Smooth muscle cell (in vitro differentiated cells): ENCODE data around the gene IL18RAP. TPM values are rescaled to one million over a fixed set of nuclear protein-coding genes. Genes with fewer than 3 reads are reported as not detected.
A peak's percentile ranks its signal among the peaks of the same experiment; 100 is the strongest.

Experiments used
- DNase-seq: peaks from one replicate; lab custom pipeline; 2025; ENCODE audit not compliant: unreplicated experiment; lab: John Stamatoyannopoulos, UW
- H2AFZ ChIP-seq: fragments of 200-600 bp; sonication (generic); 2 replicates; pipeline ENCODE4 v1.6.0; 2016; ENCODE audit warnings: antibody characterized with exemption, low read depth, mild to moderate bottlenecking
- H3F3A ChIP-seq: fragments of 200-600 bp; sonication (generic); 2 replicates; pipeline ENCODE4 v1.6.0; 2017; ENCODE audit warnings: antibody characterized with exemption, low read depth
- H3K27ac ChIP-seq: fragments of 200-600 bp; sonication (generic); 2 replicates; pipeline ENCODE4 v1.5.1; 2016; ENCODE audit warnings: low read depth, mild to moderate bottlenecking
- H3K27me3 ChIP-seq: fragments of 200-600 bp; sonication (generic); 2 replicates; pipeline ENCODE4 v1.6.1; 2016; ENCODE audit warnings: low read depth, mild to moderate bottlenecking
- H3K36me3 ChIP-seq: fragments of 200-600 bp; sonication (generic); 2 replicates; pipeline ENCODE4 v1.5.1; 2016; ENCODE audit warnings: low read depth
- H3K4me1 ChIP-seq: fragments of 200-600 bp; sonication (generic); 2 replicates; pipeline ENCODE4 v1.5.1; 2016; ENCODE audit warnings: low read depth
- H3K4me2 ChIP-seq: fragments of 200-600 bp; sonication (generic); 2 replicates; pipeline ENCODE4 v1.6.0; 2016; ENCODE audit warnings: mild to moderate bottlenecking
- H3K4me3 ChIP-seq: fragments of 200-600 bp; sonication (generic); 2 replicates; pipeline ENCODE4 v1.5.1; 2016; ENCODE audit warnings: mild to moderate bottlenecking
- H3K79me2 ChIP-seq: fragments of 200-600 bp; sonication (generic); 2 replicates; pipeline ENCODE4 v1.6.0; 2016; ENCODE audit warnings: low read depth, mild to moderate bottlenecking
- H3K9ac ChIP-seq: fragments of 200-600 bp; sonication (generic); 2 replicates; pipeline ENCODE4 v1.6.0; 2016; ENCODE audit warnings: low read depth
- H3K9me3 ChIP-seq: fragments of 200-600 bp; sonication (generic); replicated peaks from 2 replicates; pipeline ENCODE4 v1.5.1; 2016; ENCODE audit warnings: low read depth
- H4K20me1 ChIP-seq: fragments of 200-600 bp; sonication (generic); 2 replicates; pipeline ENCODE4 v1.6.0; 2016; ENCODE audit warnings: low read depth
- CTCF ChIP-seq: fragments of 200-600 bp; sonication (generic); IDR thresholded peaks from 2 replicates; pipeline ENCODE4 v1.5.1; 2017; ENCODE audit warnings: borderline replicate concordance, mild to moderate bottlenecking, antibody characterized with exemption; ENCODE audit not compliant: insufficient read depth, poor library complexity, severe bottlenecking
- WGBS: methylation state at CpG from one replicate; pipeline ENCODE4 v1.1.7; 2016; ENCODE audit warnings: low lambda C conversion rate; 5-methylcytosine and 5-hydroxymethylcytosine counted together
- polyA plus RNA-seq: library from polyadenylated mRNA; unstranded; fragments of >200 nt; fragmentation: Nextera tagmentation; extraction: Ambion mirVana; gene quantifications from 2 replicates; pipeline ENCODE4 v1.2.1, GENCODE V29; 2016
- total RNA-seq: library from RNA; depleted of rRNA; stranded (reverse); fragments of >200 nt; gene quantifications from 2 replicates; pipeline ENCODE4 v1.2.3, GENCODE V29; 2014

IL18RAP gene
- total and polyA plus RNA-seq, 2 experiments from 2014 or later, result not detected

- Histone ChIP-seq H3K27ac (no peak overlapping the region), H2AFZ (no peak overlapping the region), H3K4me2 (no peak overlapping the region), H3K4me3 (no peak overlapping the region), H3K9me3 (no peaks in the 10 kb centered on the region), H3F3A (peaks cover 3% of the 10 kb centered on the region), H3K27me3 (peaks cover 15% of the 10 kb centered on the region), H4K20me1 (no peaks in the 10 kb centered on the region), H3K9ac (no peak overlapping the region), H3K4me1 (no peaks in the 10 kb centered on the region), H3K79me2 (no peaks in the 10 kb centered on the region), H3K36me3 (no peaks in the 10 kb centered on the region)
- no peak for DNase-seq
- 94% methylated on average over 9 of the region's 9 CpGs for WGBS
- TF ChIP-seq CTCF, result no peak
Observed at GRCh38 chr2:102446936-102447335, 24.0 kb downstream of the IL18RAP start.

- TF ChIP-seq CTCF, result peak; percentile 85
- Histone ChIP-seq H3K79me2 (no peaks in the 10 kb centered on the region), H3K4me3 (no peak overlapping the region), H4K20me1 (no peaks in the 10 kb centered on the region), H3K27ac (no peak overlapping the region), H3F3A (no peaks in the 10 kb centered on the region), H3K4me2 (no peak overlapping the region), H3K4me1 (no peaks in the 10 kb centered on the region), H3K9me3 (no peaks in the 10 kb centered on the region), H3K9ac (no peak overlapping the region), H2AFZ (no peak overlapping the region), H3K27me3 (peaks cover 10% of the 10 kb centered on the region), H3K36me3 (no peaks in the 10 kb centered on the region)
- WGBS, result 0% methylated on average over 1 of the region's 1 CpG
- DNase-seq, result no peak
Observed at GRCh38 chr2:102449370-102449974, 26.5 kb downstream of the IL18RAP start.

- TF ChIP-seq CTCF, result no peak
- H3K9ac ChIP-seq, result no peak overlapping the region
- no peaks in the 10 kb centered on the region for H3K4me1 ChIP-seq
- no peak overlapping the region for H3K4me3 ChIP-seq
- no peaks in the 10 kb centered on the region for H3F3A ChIP-seq
- no peaks in the 10 kb centered on the region for H3K36me3 ChIP-seq
- H4K20me1 ChIP-seq, result no peaks in the 10 kb centered on the region
- no peaks in the 10 kb centered on the region for H3K79me2 ChIP-seq
- no peak overlapping the region for H2AFZ ChIP-seq
- H3K27ac ChIP-seq, result no peak overlapping the region
- DNase-seq, result no peak
- WGBS, result 46% methylated on average over 2 of the region's 2 CpGs
- H3K27me3 ChIP-seq, result peaks cover 6% of the 10 kb centered on the region
- no peak overlapping the region for H3K4me2 ChIP-seq
- no peaks in the 10 kb centered on the region for H3K9me3 ChIP-seq
Observed at GRCh38 chr2:102451968-102452367, 29.0 kb downstream of the IL18RAP start.

- no peak overlapping the region for H3K4me2 ChIP-seq
- H3K79me2 ChIP-seq, result no peaks in the 10 kb centered on the region
- no peaks in the 10 kb centered on the region for H3K4me1 ChIP-seq
- H3K4me3 ChIP-seq, result no peak overlapping the region
- no peak overlapping the region for H3K27ac ChIP-seq
- H3K9me3 ChIP-seq, result no peaks in the 10 kb centered on the region
- no peaks in the 10 kb centered on the region for H3F3A ChIP-seq
- no peak overlapping the region for H3K9ac ChIP-seq
- 78% methylated on average over 4 of the region's 4 CpGs for WGBS
- no peaks in the 10 kb centered on the region for H3K36me3 ChIP-seq
- no peak for TF ChIP-seq CTCF
- H3K27me3 ChIP-seq, result peaks cover 6% of the 10 kb centered on the region
- no peak overlapping the region for H2AFZ ChIP-seq
- H4K20me1 ChIP-seq, result no peaks in the 10 kb centered on the region
- no peak for DNase-seq
Observed at GRCh38 chr2:102453501-102453900, 30.5 kb downstream of the IL18RAP start.
